GM13977 (cell line): ENCODE measurements around the gene VWA3B.
"Not testable (repeated sequence)": the region's sequence is repeated elsewhere in the genome, so short reads cannot be mapped to it uniquely, and the experiment has no call there.

Experiments
- DNase-seq: peaks from one replicate; pipeline ENCODE4 v3.0.0; 2012; ENCODE audit warnings: low spot score
- in situ Hi-C: fragments of 300-500 bp; cut with MboI; formaldehyde crosslinking; loops from one replicate; pipeline ENCODE4 v1.12.0; 2022; ENCODE audit warnings: low sequenced_read_pairs, low pct_unique_long_range_greater_than_20kb, mixed read lengths, inconsistent platforms; ENCODE audit not compliant: unreplicated experiment
- TF ChIP-seq, protein P1 (sequence below): IDR thresholded peaks from 2 replicates; pipeline ENCODE4 v1.5.1; 2012; ENCODE audit warnings: mild to moderate bottlenecking, control low read depth; ENCODE audit not compliant: insufficient read depth; ENCODE audit errors: extremely low read depth, missing control alignments

The VWA3B gene

DNA sequence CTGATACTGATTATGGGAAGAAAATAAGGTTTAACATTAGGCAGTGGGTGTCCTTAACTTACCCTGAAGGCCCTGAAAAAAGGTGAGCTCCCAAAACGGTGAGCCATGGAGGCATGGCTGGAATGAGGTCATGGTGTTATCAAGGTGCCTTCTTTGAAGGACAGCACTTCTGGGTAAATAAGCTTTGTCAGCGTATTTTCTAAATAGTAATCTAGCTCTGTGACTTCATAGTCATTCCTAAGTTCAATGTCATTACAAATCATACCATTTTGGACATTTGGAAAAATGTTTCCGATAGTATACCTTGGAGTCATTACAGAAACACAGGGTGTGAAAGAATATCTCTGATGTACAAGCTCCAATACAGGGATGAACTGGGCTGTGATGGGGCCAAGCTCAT lies 224.1 kb downstream of the VWA3B start:
- no peak for DNase-seq
- TF ChIP-seq, protein P1, sequence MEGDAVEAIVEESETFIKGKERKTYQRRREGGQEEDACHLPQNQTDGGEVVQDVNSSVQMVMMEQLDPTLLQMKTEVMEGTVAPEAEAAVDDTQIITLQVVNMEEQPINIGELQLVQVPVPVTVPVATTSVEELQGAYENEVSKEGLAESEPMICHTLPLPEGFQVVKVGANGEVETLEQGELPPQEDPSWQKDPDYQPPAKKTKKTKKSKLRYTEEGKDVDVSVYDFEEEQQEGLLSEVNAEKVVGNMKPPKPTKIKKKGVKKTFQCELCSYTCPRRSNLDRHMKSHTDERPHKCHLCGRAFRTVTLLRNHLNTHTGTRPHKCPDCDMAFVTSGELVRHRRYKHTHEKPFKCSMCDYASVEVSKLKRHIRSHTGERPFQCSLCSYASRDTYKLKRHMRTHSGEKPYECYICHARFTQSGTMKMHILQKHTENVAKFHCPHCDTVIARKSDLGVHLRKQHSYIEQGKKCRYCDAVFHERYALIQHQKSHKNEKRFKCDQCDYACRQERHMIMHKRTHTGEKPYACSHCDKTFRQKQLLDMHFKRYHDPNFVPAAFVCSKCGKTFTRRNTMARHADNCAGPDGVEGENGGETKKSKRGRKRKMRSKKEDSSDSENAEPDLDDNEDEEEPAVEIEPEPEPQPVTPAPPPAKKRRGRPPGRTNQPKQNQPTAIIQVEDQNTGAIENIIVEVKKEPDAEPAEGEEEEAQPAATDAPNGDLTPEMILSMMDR = no peak
- in situ Hi-C loops = no loop called here

- in situ Hi-C loops = no loop called here
- DNase-seq = no peak
- TF ChIP-seq, protein P1 = no peak
These were observed 225.0 kb downstream of the VWA3B start for GRCh38 chr2:98311771-98312545.

GRCh38 chr2:98313492-98314250 lies 226.7 kb downstream of the VWA3B start:
- in situ Hi-C loops = no loop called here

DNA sequence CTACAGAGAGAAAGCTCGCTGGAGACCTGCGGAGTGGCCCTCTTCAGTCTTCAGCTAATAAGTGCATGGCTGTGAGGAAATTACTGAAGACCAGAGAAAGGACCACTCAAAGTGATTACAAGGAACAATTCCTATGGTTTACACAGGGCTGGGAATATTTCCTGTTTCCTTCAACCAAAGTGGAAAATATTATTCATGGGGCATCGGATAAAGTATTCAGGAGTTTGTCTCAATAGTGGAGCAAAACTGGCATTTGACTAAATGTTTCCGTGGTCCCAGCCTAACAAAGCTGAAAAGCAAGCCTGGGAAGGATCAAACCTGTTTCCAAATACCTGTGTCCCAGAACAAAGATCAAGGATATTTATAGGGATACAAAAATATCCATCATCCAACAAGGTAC lies 227.3 kb downstream of the VWA3B start:
- in situ Hi-C loops = no loop called here
- TF ChIP-seq, protein P1 = no peak
- DNase-seq = no peak

More at GRCh38 chr2:98313492-98314250, 226.7 kb downstream of the VWA3B start:
- TF ChIP-seq, protein P1 = no peak
- no peak for DNase-seq

DNA sequence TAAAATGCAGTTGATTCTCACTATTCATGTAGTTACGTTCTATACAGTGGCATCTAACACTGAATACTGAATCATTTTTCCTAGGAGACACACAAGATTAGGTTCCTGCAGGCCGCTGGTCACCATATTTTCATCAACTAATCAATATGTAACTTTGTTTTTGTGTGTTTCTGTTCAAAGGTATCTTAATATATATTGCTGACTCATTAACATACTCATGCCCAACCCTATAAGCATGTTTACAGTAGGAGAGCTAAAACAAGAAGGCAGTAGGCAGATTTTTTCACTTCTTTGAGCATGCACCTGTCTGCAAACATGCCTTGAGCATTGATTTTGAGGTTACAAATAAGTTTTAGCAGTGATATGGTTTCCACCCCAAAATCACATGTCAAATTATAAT lies 229.0 kb downstream of the VWA3B start:
- in situ Hi-C loops = no loop called here
- no peak for DNase-seq
- TF ChIP-seq, protein P1 = no peak

GRCh38 chr2:98317214-98317613 lies 230.2 kb downstream of the VWA3B start:
- TF ChIP-seq, protein P1 = no peak
- in situ Hi-C loops = no loop called here
- no peak for DNase-seq

- DNase-seq, in situ Hi-C loops: not testable (repeated sequence)
These were observed 233.2 kb downstream of the VWA3B start for GRCh38 chr2:98320171-98320570.
